22Rv1 (cell line): ENCODE data around the gene RGS1.

ENCODE experiments used
- ZFX ChIP-seq: fragments of 450-650 bp; IDR thresholded peaks from 2 replicates; pipeline ENCODE4 v1.6.1; 2017; ENCODE audit warnings: antibody characterized with exemption, borderline replicate concordance
- TF ChIP-seq, protein P1 (sequence below): fragments of 450-650 bp; IDR thresholded peaks from 2 replicates; pipeline ENCODE4 v1.5.1; 2017; ENCODE audit warnings: mild to moderate bottlenecking

DNA sequence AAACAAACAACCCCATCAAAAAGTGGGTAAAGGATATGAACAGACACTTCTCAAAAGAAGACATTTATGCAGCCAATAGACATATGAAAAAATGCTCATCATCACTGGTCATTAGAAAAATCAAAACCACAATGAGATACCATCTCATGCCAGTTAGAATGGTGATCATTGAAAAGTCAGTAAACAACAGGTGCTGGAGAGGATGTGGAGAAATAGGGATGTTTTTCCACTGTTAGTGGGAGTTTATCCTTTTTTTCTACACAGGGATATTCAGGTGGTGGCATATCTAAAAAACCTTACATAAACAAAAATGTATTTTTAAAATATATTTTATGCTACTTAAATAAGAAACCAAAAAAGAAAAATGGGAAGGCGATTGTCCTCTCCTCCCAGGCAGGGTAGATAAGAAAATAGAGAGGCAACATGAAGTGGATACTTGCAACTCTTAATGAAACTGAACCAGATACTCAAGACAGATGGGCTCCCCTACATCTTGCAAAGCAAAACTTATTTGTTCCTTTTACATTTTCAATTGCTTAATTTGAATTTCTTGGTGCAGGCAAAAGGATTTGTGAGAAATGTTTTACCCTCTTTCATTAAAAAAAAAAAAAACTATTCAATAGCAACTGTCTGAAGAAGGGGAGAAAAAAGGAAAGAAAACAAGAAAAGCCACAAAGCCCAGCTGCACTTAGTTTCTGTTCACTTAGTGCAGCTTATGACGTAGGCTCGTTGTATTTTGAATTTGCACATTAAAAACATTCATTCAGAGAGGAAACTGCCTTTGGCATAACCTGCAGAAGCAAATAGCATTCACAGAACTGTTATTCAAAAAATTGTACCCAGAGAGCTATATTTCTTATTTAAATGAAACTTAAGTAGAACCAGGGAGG, 36.9 kb upstream of the RGS1 start:
- TF ChIP-seq, protein P1, sequence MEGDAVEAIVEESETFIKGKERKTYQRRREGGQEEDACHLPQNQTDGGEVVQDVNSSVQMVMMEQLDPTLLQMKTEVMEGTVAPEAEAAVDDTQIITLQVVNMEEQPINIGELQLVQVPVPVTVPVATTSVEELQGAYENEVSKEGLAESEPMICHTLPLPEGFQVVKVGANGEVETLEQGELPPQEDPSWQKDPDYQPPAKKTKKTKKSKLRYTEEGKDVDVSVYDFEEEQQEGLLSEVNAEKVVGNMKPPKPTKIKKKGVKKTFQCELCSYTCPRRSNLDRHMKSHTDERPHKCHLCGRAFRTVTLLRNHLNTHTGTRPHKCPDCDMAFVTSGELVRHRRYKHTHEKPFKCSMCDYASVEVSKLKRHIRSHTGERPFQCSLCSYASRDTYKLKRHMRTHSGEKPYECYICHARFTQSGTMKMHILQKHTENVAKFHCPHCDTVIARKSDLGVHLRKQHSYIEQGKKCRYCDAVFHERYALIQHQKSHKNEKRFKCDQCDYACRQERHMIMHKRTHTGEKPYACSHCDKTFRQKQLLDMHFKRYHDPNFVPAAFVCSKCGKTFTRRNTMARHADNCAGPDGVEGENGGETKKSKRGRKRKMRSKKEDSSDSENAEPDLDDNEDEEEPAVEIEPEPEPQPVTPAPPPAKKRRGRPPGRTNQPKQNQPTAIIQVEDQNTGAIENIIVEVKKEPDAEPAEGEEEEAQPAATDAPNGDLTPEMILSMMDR = no peak
- no peak for TF ChIP-seq ZFX
